ENCODE data around the gene SLC4A1.
A peak's percentile ranks its signal among the peaks of the same experiment; 100 is the strongest.

The SLC4A1 gene

GRCh38 chr17:44204441-44204882 lies 63.5 kb downstream of the SLC4A1 start:
- peaks cover 25% of the 10 kb centered on the region for H3K36me3 ChIP-seq (ENCODE audit: control insufficient read depth, insufficient read depth, low read length)
- DNase-seq (ENCODE audit: extremely low read depth, insufficient read length), result no peak
- TF ChIP-seq, protein P1, sequence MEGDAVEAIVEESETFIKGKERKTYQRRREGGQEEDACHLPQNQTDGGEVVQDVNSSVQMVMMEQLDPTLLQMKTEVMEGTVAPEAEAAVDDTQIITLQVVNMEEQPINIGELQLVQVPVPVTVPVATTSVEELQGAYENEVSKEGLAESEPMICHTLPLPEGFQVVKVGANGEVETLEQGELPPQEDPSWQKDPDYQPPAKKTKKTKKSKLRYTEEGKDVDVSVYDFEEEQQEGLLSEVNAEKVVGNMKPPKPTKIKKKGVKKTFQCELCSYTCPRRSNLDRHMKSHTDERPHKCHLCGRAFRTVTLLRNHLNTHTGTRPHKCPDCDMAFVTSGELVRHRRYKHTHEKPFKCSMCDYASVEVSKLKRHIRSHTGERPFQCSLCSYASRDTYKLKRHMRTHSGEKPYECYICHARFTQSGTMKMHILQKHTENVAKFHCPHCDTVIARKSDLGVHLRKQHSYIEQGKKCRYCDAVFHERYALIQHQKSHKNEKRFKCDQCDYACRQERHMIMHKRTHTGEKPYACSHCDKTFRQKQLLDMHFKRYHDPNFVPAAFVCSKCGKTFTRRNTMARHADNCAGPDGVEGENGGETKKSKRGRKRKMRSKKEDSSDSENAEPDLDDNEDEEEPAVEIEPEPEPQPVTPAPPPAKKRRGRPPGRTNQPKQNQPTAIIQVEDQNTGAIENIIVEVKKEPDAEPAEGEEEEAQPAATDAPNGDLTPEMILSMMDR (IDR thresholded peaks at IDR 0.05; ENCODE audit: insufficient read depth, low read length, poor library complexity, severe bottlenecking), result no peak
- no peak overlapping the region for H3K4me3 ChIP-seq (replicated peaks; ENCODE audit: low read depth, low read length)
- H3K27me3 ChIP-seq (replicated peaks; ENCODE audit: control insufficient read depth, insufficient read depth, low read length), result no peaks in the 10 kb centered on the region

DNA sequence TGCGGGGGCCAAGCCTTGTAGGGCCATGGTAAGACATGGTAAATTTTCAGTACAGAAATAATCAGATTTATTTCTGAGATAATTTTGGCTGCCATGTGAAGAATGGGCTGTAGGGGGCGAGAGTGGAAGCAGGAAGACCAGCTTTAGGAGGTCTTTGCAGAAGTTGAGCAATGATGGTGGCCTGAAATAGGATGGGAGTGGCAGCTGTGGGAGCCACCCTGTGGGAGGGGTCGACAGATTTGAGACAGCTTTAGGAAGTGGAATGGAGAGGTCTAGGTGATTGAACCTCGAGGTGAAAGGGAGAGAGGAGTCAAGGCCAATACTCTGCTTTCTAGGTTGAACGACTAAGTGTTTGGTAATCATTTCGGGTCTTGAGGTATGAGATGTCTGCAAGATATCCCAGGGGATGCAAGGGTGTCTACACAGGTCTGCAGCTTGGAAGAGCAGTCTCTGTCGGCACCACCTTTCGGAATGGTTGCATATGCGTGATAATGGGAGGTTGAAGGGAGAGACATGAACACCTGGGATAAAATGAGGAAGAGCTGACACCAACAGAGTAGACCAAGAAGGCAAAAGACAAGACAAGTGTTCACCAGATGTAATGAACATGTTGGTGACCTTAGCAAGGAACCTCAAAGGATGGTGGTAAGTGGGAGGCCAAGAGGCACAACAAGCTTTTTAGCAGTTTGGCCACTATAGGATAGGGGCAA lies 64.0 kb downstream of the SLC4A1 start:
- Histone ChIP-seq H3K36me3 (ENCODE audit: control insufficient read depth, insufficient read depth, low read length) (peaks cover 21% of the 10 kb centered on the region), H3K27me3 (replicated peaks; ENCODE audit: control insufficient read depth, insufficient read depth, low read length) (no peaks in the 10 kb centered on the region), H3K4me3 (replicated peaks; ENCODE audit: low read depth, low read length) (no peak overlapping the region)
- TF ChIP-seq, protein P1 (IDR thresholded peaks at IDR 0.05; ENCODE audit: insufficient read depth, low read length, poor library complexity, severe bottlenecking), result peak; percentile 89
- DNase-seq (ENCODE audit: extremely low read depth, insufficient read length), result no peak

- TF ChIP-seq, protein P1 (IDR thresholded peaks at IDR 0.05; ENCODE audit: insufficient read depth, low read length, poor library complexity, severe bottlenecking), result no peak
These were observed 65.2 kb downstream of the SLC4A1 start for GRCh38 chr17:44202756-44203155.

GRCh38 chr17:44200478-44201155 lies 67.3 kb downstream of the SLC4A1 start:
- peak overlapping the region; percentile 81 for H3K4me3 ChIP-seq (replicated peaks; ENCODE audit: low read depth, low read length)
- no peaks in the 10 kb centered on the region for H3K27me3 ChIP-seq (replicated peaks; ENCODE audit: control insufficient read depth, insufficient read depth, low read length)
- TF ChIP-seq, protein P1 (IDR thresholded peaks at IDR 0.05; ENCODE audit: insufficient read depth, low read length, poor library complexity, severe bottlenecking), result no peak
- peaks cover 7% of the 10 kb centered on the region for H3K36me3 ChIP-seq (ENCODE audit: control insufficient read depth, insufficient read depth, low read length)
- no peak for DNase-seq (ENCODE audit: extremely low read depth, insufficient read length)

More at GRCh38 chr17:44202756-44203155, 65.2 kb downstream of the SLC4A1 start:
- no peak overlapping the region for H3K4me3 ChIP-seq (replicated peaks; ENCODE audit: low read depth, low read length)
- no peak for DNase-seq (ENCODE audit: extremely low read depth, insufficient read length)
- peaks cover 16% of the 10 kb centered on the region for H3K36me3 ChIP-seq (ENCODE audit: control insufficient read depth, insufficient read depth, low read length)
- H3K27me3 ChIP-seq (replicated peaks; ENCODE audit: control insufficient read depth, insufficient read depth, low read length), result no peaks in the 10 kb centered on the region

DNA sequence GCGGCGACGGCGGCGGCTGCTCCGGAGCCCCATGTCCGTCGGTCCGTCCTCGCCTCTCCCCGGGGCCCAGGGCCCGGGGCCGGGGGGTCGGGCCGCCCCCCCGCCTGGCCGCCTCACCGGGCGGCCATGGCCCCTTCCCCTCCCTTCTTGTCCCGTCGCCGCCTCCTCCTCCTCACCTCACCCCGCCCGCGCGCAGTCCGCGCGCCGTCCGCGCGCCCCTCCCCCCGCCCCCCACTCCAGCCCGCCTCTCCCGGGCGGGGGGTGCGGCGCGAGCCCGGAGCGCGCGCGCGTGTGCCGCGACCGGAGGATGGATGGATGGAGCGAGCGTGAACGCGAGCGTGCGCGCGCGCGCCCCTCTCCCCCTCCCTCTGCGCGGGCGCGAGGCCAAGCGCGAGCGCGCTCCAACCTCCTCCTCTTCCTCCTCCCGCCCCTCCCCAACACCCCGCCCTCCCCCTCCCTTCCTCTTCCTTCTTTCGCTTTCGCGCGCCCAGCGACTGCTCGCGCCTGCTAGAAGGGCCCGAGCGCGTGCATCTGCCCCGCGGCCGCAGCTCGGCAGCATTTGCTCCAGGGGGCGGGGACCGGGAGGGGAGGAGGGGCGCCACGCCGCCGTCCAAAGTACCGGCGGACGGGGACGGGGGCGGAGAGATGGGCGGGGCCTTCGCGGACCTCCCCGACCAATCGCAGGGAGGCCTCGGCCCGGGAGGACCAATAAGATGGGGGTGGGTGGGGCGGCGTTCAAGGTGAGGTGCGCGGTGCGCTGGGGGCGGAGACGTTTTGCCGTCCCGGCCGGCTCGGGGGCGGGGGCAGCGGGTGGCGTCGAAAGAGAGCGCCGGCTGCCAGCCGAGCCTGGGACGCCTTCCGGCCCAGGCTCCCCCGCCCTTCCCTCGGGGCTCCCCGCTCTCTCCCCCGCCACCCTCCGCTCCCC lies 68.1 kb downstream of the SLC4A1 start, which contains the start of gene ATXN7L3:
Gene ATXN7L3 (minus strand): TSS at position 332 of the 925 bp plus-strand sequence. CDS start 1,814 bp downstream, outside the sequence.
- TF ChIP-seq, protein P1 (IDR thresholded peaks at IDR 0.05; ENCODE audit: insufficient read depth, low read length, poor library complexity, severe bottlenecking), result no peak
- H3K36me3 ChIP-seq (ENCODE audit: control insufficient read depth, insufficient read depth, low read length), result peaks cover 14% of the 10 kb centered on the region
- peak within 1 kb of the TSS; percentile 90 for H3K4me3 ChIP-seq (replicated peaks; ENCODE audit: low read depth, low read length)
- no peaks in the 10 kb centered on the region for H3K27me3 ChIP-seq (replicated peaks; ENCODE audit: control insufficient read depth, insufficient read depth, low read length)
- DNase-seq (ENCODE audit: extremely low read depth, insufficient read length), result peak; percentile 99
